Measurements from ENCODE around the gene PDE3A.
A peak's percentile ranks its signal among the peaks of the same experiment; 100 is the strongest.

PDE3A gene

DNA sequence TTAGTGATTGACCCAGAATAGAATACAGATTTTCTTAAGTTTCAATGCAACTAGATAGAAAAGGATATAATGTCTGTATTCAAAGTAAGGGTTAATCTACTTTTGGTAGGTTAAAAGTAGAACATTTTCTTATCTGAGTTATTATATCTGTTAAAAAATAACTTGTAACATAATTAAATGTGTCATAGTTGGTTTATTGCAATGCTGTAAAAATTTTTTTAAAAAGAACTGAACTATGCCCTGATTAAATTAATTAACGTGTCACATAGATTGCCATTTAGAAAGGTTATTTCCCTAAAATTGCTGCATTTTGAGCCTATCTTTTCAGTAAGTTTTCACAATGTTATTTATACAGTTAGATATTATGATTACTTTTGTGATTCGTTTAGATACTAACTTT, 89.2 kb downstream of the PDE3A start:
- no peak for DNase-seq (ENCODE audit: low read depth in 1 of 2, low spot score in 1 of 2)
- in situ Hi-C loops (cut with HindIII; ENCODE audit: low pct_unique_long_range_greater_than_20kb, low sequenced_read_pairs), result no loop called here
- TF ChIP-seq JUND (IDR thresholded peaks at IDR 0.05; ENCODE audit: low read depth), result no peak

DNA sequence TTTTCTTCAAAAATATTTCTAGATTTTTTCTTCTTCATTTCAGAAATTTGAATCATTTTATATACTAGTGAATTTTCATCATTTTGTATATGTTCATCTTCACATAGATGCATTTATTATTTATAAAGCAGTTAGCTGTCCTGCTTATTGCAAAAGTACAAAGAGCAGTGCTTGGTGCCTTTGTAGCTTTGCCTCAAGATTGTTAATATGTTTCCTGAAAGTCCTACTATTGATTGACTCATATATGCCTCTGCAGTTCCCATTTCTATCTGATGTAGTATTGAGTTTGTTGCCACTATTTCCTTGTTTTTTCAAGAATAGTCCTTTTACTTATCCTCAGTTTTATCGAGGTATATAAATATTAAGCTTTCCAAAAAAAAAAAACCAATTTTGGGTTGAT, 89.7 kb downstream of the PDE3A start:
- DNase-seq (ENCODE audit: low read depth in 1 of 2, low spot score in 1 of 2), result no peak
- in situ Hi-C loops (cut with HindIII; ENCODE audit: low pct_unique_long_range_greater_than_20kb, low sequenced_read_pairs), result no loop called here
- no peak for TF ChIP-seq JUND (IDR thresholded peaks at IDR 0.05; ENCODE audit: low read depth)

DNA sequence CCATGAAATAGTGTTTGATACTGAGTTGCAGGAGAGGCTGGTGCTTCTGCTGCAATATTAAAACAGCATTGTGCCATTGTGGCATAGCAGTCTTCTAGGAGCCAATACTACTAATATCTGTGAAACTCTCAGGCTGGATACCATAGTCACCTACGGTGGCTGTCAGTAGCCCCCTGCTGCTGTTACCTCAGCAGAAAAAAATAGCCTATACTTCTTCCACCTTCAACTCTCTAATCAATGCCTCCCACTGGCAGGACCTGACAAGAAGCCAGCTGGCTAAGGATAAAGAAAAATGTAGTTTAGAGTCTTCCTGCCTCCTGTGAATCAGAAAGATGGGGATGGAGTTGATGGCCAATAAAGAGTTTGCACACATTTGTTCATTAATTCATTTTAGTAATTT, 91.6 kb downstream of the PDE3A start:
- no peak for DNase-seq (ENCODE audit: low read depth in 1 of 2, low spot score in 1 of 2)
- TF ChIP-seq JUND (IDR thresholded peaks at IDR 0.05; ENCODE audit: low read depth), result no peak
- in situ Hi-C loops (cut with HindIII; ENCODE audit: low pct_unique_long_range_greater_than_20kb, low sequenced_read_pairs), result no loop called here

DNA sequence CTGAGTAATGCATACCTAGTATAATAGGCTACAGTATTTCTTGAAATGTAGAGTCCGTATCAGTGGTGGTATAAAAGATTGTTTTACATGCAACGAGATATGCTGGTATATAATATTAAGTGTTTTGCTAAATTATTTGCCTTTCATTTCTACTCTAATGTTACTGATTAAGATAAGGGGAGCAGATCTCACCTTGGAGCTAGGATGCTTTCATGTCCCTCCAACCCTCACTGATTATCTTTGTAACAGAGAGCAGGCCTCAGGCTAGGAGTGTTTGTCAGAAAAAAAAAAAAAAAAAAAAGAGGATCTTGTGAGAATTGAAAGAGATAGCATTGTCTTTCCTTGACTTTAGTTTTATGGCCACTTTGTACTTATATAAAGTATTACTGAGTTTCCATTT, 92.6 kb downstream of the PDE3A start:
- DNase-seq (ENCODE audit: low read depth in 1 of 2, low spot score in 1 of 2), result no peak
- TF ChIP-seq JUND (IDR thresholded peaks at IDR 0.05; ENCODE audit: low read depth), result no peak
- in situ Hi-C loops (cut with HindIII; ENCODE audit: low pct_unique_long_range_greater_than_20kb, low sequenced_read_pairs), result no loop called here

DNA sequence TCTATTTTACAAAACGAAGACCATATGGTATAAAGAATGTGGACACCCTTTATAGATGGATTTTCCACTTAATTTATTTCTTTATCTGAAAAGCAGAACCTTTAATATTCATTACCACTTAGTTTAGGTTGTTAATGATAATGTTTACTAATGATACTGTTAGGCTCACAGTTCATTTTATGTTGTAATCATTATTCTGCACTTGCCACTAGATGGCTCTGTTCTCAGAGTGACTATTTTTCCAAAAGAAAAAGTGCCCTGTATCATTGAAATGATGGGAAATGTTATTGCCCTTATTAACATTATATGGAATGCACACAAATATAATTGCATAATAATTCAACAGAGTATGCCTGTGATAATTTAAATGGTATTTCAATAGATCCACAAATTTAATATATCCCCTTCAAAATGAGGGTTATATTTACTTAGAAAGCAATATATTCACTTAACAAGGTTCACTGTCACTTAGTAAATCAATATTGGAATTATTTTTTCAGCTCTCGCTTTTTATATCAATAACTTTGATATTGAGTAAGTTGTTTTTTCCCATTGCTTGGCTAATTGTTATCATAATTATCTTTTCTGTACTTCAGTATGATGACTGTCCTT, 95.7 kb downstream of the PDE3A start:
- DNase-seq (ENCODE audit: low read depth in 1 of 2, low spot score in 1 of 2), result peak; percentile 10 to 26
- TF ChIP-seq JUND (IDR thresholded peaks at IDR 0.05; ENCODE audit: low read depth), result no peak
- in situ Hi-C loops (cut with HindIII; ENCODE audit: low pct_unique_long_range_greater_than_20kb, low sequenced_read_pairs), result no loop called here

DNA sequence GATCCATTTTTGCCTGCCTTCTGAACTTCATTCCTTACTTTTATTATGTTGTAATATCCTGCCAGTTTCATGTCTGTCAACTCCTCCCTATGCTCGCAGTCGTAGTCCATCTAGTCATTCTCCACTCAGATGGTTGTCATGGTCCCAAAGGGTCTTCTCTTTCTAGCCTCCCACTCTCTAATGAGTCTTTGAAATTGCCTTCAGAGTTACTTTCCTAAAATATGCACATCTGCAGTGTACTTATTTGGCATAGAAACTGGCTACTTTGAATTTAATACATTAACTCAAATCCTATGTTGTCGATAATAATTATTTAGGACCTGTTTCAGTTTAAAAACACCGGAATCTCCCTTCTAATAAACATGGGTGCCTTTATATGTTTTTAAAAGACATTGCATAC, 101.0 kb downstream of the PDE3A start:
- in situ Hi-C loops (cut with HindIII; ENCODE audit: low pct_unique_long_range_greater_than_20kb, low sequenced_read_pairs), result no loop called here
- TF ChIP-seq JUND (IDR thresholded peaks at IDR 0.05; ENCODE audit: low read depth), result no peak
- DNase-seq (ENCODE audit: low read depth in 1 of 2, low spot score in 1 of 2), result no peak

DNA sequence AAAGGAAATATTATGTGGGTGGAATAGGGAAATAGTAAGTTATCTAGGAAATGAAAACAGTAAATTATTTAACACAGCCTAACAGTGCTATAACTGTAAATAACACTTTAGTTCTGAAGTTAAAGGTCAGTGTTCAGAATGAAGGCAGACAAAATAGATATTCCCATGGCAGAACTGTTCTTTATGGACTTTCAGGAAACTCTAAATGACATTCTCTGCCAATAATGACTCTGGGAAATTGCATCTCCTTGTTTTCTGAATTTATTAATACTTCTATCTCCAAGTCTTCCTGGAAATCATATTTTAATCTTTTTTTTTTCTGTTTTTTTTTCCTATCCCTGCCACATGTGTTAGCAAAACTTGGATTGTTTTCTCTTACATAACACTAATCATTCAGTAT, 101.4 kb downstream of the PDE3A start:
- in situ Hi-C loops (cut with HindIII; ENCODE audit: low pct_unique_long_range_greater_than_20kb, low sequenced_read_pairs), result no loop called here
- TF ChIP-seq JUND (IDR thresholded peaks at IDR 0.05; ENCODE audit: low read depth), result no peak
- no peak for DNase-seq (ENCODE audit: low read depth in 1 of 2, low spot score in 1 of 2)

DNA sequence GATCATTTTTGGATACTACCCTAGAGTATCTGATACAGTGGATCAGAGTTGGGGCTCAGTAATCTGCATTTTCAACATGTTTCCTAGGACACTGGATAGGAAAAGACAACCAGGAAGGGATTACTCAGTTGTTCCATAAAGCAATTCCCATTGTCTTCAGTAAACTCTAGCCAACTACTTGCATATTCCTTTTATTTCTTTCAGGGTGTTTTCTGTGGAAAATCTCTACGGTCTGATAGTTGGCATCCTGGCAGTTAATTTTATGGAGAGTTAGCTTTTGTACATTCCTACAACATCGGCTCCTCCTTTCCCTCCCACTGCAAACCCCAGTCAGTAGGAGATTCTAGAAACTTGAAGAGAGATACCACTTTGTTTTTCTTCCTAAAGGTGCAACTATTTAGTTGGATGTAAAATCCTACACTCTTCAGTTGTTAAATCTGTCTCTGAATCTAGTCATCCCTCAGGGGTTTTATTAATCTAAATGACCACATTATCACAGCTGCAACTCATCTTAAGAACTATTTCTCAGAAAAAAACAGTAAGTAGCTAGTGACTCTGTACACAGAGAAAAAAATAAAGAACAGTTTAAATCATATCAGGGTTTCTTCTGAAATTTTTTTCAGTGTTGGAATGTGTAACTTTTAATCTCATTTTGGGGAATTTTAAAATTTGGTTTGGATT, 103.9 kb downstream of the PDE3A start:
- DNase-seq (ENCODE audit: low read depth in 1 of 2, low spot score in 1 of 2), result no peak
- in situ Hi-C loops (cut with HindIII; ENCODE audit: low pct_unique_long_range_greater_than_20kb, low sequenced_read_pairs), result no loop called here
- TF ChIP-seq JUND (IDR thresholded peaks at IDR 0.05; ENCODE audit: low read depth), result no peak

DNA sequence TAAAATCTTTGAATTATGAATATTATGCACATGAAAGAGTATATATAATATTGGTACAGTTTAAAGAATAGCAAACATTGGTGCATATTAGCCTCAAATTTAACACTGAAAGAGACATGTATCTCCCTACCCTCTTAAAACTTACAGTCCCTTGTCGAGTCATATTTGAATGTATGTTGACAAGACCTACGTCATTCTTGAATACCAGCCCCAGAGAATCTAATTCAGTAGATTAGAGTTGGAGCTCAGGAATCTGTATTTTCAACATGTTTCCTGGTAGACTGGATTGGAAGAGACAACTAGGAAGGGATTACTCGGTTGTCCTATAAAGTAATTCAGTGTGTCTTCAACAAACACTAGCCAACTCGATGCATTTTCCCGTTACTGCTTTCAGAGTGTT, 104.8 kb downstream of the PDE3A start:
- TF ChIP-seq JUND (IDR thresholded peaks at IDR 0.05; ENCODE audit: low read depth), result no peak
- DNase-seq (ENCODE audit: low read depth in 1 of 2, low spot score in 1 of 2), result no peak
- in situ Hi-C loops (cut with HindIII; ENCODE audit: low pct_unique_long_range_greater_than_20kb, low sequenced_read_pairs), result no loop called here

DNA sequence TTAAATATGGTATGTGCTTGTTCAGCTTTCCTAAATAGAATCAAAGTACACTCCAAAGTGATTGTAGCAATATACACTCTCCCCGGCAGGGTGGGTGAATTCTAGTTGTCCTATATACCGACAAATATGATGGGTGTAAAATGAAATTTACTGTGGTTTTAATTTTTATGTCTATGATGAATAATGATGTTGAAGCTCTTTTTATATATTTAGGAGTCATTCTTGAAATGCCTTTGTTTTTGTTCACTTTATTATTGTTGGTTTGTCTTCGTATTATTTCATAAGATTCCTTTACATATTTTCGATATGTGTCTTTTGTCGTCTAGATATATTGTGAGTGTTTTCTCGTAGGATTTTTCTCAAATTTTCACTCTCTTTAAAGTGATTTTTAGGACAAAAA, 105.7 kb downstream of the PDE3A start:
- no peak for DNase-seq (ENCODE audit: low read depth in 1 of 2, low spot score in 1 of 2)
- no peak for TF ChIP-seq JUND (IDR thresholded peaks at IDR 0.05; ENCODE audit: low read depth)
- in situ Hi-C loops (cut with HindIII; ENCODE audit: low pct_unique_long_range_greater_than_20kb, low sequenced_read_pairs), result no loop called here

DNA sequence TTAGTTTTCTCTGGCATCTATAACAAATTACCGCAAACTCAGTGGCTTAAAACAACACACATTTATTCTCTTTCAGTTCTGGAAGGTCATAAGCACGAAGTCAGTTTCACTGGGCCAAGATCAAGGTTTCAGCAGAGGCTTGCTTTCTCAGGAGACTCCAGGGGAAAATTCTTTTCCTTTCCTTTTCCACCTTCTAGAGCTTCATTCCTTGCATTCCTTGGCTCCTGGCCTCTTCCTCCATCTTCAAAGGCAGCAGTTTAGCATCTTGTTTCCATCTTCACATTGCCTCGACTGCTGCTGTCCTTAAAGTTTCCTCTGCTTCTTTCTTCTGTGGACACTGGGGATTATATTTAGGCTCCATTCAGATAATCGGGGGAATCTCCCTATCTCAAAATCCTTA, 106.1 kb downstream of the PDE3A start:
- in situ Hi-C loops (cut with HindIII; ENCODE audit: low pct_unique_long_range_greater_than_20kb, low sequenced_read_pairs), result no loop called here
- peak in 1 of 2 experiments; percentile 29 for DNase-seq (ENCODE audit: low read depth in 1 of 2, low spot score in 1 of 2)
- no peak for TF ChIP-seq JUND (IDR thresholded peaks at IDR 0.05; ENCODE audit: low read depth)

DNA sequence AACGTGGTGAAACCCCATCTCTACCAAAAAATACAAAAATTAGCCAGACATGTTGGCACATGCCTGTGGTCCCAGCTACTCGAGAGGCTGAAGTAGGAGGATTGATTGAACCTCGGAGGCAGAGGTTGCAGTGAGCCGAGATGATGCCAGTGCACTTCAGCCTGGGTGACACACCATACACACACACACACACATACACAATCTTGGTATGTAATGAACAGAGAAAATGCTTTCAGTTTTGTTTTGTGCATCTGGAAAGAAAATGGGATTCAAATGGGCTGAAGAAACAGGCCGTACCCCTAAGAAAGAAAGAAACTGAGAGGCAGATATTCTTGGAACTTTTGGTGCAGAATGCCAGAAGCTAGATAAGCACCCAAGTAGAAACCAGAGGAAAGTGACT, 107.2 kb downstream of the PDE3A start:
- TF ChIP-seq JUND (IDR thresholded peaks at IDR 0.05; ENCODE audit: low read depth), result no peak
- in situ Hi-C loops (cut with HindIII; ENCODE audit: low pct_unique_long_range_greater_than_20kb, low sequenced_read_pairs), result no loop called here
- no peak for DNase-seq (ENCODE audit: low read depth in 1 of 2, low spot score in 1 of 2)

DNA sequence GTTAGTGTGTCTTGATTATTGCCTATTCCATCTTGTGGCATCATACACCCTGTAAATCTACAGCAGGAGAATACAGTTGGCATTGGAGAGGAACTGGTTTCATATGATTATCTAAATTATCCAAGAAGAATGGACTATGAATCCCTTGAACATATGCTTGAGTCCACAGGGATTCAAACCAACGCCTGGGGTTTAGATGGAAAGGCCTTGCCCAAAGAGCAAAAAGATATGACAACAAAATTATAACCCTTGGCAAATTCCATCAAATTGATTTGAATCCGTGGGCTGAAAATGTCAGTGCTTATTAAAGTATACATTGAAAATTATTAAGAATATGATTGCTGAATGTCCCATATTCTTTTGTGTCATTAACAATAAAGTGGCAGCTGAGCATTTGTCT, 108.2 kb downstream of the PDE3A start:
- in situ Hi-C loops (cut with HindIII; ENCODE audit: low pct_unique_long_range_greater_than_20kb, low sequenced_read_pairs), result no loop called here
- no peak for DNase-seq (ENCODE audit: low read depth in 1 of 2, low spot score in 1 of 2)
- no peak for TF ChIP-seq JUND (IDR thresholded peaks at IDR 0.05; ENCODE audit: low read depth)

DNA sequence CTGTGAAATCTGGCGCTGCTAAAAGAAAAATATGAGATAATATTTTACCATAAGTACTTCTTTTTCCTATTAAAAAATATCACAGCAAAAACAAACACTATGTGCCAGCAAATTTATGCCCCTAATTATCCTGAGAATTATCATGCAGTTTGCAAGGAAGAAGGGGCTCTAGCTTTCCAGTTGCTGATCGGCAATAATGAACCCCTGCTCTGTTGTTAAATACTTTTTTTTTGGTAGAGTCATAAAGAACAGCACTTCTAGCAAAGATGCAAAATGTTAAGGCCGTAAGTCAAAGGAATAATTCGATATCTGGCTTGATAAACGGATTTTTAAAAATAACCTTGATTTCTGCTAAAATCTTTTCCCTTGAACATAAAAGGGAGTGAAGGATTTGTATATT, 108.9 kb downstream of the PDE3A start:
- TF ChIP-seq JUND (IDR thresholded peaks at IDR 0.05; ENCODE audit: low read depth), result no peak
- DNase-seq (ENCODE audit: low read depth in 1 of 2, low spot score in 1 of 2), result no peak
- in situ Hi-C loops (cut with HindIII; ENCODE audit: low pct_unique_long_range_greater_than_20kb, low sequenced_read_pairs), result no loop called here

Measured in T47D (cell line).